GM03348 (cell line): ENCODE measurements around the gene SFTPA2.
"Not testable (repeated sequence)": the region's sequence is repeated elsewhere in the genome, so short reads cannot be mapped to it uniquely, and the experiment has no call there.

Source experiments
- DNase-seq: peaks from one replicate; pipeline ENCODE4 v3.0.0; 2012; ENCODE audit warnings: low spot score

The SFTPA2 gene

GRCh38 chr10:79560160-79560709 is at the start of gene SFTPA2:
TSS of gene SFTPA2 (minus strand) at chr10:79560407. CDS start at chr10:79559483, 924 bp downstream.
- DNase-seq = no peak

GRCh38 chr10:79608505-79609375 is 48.5 kb upstream of the SFTPA2 start:
- peak; percentile 18 for DNase-seq

DNA sequence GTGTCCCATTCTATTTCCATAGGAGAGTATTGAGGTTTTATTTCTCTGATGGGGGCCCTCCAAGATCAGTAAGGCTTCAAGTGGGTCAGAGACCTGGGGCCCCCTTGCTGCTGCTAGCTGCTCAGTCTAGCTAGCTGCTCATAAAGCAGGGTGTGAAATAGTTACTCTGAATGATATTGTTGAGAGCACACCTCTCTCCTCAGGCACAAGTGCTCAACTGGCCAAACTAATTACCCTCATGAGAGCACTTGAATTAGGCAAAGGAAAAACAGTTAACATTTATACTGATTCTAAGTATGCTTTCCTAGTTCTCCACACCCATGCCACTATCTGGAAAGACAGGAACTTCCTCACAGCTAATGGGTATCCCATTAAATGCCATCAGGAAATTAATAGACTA is 45.1 kb upstream of the SFTPA2 start:
- DNase-seq = no peak

GRCh38 chr10:79604294-79604693 is 44.1 kb upstream of the SFTPA2 start:
- DNase-seq = no peak

GRCh38 chr10:79602953-79603352 is 42.7 kb upstream of the SFTPA2 start:
- no peak for DNase-seq

- DNase-seq = no peak
These were observed 41.7 kb upstream of the SFTPA2 start for GRCh38 chr10:79601939-79602338.

DNA sequence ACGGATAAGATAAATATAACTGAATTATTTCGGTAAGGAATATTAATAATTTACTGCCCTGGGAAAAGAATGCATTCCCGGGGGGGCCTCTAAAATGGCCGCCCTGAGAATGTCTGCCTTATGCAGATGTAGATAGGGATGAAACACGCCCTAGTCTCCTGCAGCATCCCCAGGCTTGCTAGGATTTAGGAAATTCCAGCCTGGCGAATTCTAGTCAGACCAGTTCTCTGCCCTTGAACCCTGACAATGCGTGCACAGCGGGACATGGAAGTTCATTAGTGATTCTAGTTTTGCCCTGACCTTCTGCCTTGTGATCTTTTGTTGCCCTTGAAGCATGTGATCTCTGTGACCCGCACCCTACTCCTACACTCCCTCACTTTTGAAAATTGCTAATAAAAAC is 39.4 kb upstream of the SFTPA2 start:
- DNase-seq = not testable (repeated sequence)

DNA sequence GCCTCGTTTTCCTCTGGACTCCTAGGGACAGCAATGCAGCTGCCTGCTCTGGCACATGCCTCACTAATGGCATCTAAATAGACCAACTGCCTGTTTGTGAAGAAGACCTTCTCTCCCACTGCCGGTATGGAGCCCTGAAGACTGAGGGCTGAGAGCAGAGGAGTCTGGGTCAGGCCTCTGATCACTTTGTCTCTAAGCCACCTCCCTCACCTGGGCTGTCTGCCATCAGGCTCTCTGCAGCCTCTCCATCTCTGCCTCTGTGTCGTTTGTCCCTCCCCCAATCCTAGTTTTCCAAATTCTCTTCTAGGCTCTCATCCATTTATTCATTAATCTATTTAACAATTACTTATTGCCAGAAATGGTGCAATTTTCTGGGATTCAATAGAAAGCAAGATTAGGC is 35.3 kb upstream of the SFTPA2 start:
- no peak for DNase-seq

DNA sequence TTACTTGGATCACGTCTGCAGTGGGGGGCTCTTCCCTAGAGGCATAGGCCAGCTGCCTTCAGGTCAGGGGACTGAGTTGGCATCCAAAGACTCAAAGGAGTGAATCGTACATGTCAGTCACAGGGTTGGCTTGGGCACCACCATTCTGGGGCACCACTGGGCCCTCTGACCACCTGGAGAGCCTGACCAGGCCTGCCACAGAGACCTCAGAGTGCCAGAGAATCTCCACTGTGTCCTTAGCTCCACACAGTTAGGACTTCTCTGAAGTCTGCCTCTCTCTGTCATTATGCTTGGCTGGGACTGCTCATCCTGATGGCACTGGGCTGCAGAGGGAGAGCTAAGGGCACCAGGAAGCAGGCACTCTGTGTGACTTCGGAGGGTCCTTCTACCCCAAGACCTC is 34.4 kb upstream of the SFTPA2 start:
- not testable (repeated sequence) for DNase-seq

- no peak for DNase-seq
These were observed 33.2 kb upstream of the SFTPA2 start for GRCh38 chr10:79593377-79593776.

DNA sequence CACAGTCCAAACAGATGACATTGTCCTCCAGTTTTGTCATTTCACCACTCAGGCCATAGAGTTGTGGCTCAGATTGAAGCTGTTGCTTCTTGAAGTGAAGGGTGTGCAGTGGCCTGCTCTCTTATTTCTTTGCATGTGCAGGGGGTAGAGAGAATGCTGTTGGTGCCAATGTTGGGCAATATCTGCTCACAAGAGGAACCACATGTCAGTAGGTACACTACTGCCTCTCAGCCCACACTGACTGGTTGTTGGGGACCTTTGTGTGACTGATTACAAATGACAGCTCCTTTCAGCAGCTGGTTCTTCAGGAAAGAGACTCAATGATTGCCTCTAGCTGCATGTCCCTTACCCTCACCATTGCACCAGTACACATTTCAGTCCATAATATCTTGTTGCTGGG is 28.6 kb upstream of the SFTPA2 start:
- no peak for DNase-seq

DNA sequence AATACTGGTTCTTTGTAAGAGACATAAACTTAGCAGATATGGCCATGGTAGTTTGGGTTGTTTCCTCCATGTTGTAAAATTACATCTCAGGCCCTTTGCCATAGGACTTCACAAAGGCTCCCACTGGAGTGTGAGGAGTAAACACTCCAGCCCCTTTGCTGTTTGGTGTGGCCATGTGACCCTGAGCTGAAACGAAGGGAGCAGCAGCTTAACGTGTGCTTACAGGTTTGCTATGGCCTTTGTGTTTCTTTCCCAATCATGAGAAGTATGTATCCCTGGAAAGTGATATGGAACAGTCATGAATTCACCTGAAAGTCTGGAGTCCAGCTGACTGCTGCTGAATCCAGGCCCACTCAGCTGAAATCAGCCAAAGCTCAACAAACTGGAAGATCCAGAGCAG is 26.7 kb upstream of the SFTPA2 start:
- DNase-seq = no peak

DNA sequence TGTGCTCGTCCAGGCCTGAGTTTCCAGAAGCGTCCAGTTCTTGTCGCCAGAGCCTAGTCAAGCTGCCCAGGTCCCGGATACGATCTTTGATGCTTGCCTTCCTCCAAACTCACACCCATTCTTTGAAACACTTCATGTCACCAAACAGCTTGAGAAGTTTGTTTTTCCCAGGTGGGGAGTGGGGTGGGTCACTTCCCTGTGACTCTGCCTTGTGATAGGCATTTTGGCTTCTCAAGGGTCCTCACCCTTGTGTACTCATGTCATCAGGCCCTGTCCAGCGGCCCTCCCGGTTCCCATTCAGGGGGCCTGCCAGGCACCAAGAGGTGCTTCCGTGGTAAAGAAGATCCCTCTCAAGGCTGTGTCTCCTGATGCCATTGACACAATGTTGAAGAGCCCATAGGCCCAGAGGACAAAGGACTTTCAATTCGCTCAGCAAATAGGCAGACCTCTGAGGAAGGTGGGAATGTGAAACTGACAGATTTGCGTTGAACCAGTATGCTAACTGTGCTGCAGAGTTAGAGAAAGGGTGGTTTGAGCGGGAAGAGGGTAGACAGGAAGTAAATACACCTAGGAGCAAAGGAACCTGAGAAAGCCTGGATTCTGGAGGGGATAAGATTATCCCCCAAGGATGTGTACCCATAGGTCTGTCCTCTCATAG is 25.8 kb upstream of the SFTPA2 start:
- DNase-seq = no peak

DNA sequence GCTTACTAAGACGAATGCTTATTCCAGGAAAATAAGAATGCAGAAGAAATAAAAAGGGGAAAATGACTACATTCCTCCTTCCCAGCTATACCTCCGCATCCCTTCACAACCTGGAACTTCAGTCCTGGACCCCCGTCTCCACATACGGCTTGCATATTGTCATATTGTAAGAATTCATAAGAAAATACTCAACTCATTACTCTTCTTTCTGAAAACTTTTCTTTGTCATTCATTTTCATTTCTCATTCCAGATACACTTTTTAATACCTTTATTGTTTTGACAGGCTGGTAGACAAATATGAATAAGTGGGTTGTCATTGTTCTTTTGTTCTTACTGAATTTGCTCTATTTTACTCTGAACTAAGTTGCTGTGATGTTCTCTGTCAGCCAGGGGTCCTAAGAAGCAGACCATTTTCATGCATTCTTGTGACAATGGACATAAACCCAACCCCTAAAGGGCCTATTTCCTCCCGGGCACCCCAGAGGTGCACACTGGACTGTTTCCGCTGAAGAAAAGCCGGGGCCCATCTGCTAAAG is 23.3 kb upstream of the SFTPA2 start:
- no peak for DNase-seq

- DNase-seq = not testable (repeated sequence)
These were observed 22.7 kb upstream of the SFTPA2 start for GRCh38 chr10:79582954-79583353.

- DNase-seq = no peak
These were observed 21.9 kb upstream of the SFTPA2 start for GRCh38 chr10:79582096-79582495.

DNA sequence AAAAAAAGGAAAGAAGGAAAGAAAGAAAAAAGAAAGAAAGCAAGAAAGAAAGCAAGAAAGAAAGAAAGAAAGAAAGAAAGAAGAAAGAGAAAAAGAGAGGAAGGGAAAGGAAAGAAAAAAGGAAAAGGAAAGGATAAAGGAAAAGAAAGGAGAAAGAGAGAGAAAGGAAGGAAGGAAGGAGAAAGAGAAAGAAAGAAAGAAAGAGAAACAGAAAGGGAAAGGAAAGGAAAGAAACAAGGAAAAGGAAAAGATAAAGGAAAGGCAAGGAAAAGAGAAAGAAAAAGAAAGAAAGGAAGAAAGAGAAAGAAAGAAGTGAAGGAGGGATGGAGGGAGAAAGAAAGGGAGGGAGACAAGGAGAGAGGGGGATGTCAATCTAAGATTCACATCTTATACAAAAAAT is 20.8 kb upstream of the SFTPA2 start:
- no peak for DNase-seq

GRCh38 chr10:79579361-79579760 is 19.2 kb upstream of the SFTPA2 start:
- DNase-seq = no peak

DNA sequence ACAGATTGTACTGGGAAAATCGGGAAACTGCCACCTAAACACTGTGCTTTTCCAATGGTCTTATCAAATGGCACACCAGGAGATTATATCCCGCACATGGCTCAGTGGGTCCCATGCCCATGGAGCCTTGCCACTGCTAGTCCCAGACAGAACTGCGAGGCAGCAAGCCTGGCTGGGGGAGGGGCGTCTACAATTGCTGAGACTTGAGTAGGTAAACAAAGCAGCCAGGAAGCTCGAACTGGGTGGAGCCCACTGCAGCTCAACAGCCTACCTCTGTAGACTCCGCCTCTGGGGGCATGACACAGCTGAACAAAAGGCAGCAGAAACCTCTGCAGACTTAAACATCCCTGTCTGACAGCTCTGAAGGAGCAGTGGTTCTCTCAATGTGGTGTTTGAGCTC is 10.4 kb upstream of the SFTPA2 start:
- DNase-seq = not testable (repeated sequence)

GRCh38 chr10:79563426-79563825 is 3.2 kb upstream of the SFTPA2 start:
- DNase-seq = no peak

DNA sequence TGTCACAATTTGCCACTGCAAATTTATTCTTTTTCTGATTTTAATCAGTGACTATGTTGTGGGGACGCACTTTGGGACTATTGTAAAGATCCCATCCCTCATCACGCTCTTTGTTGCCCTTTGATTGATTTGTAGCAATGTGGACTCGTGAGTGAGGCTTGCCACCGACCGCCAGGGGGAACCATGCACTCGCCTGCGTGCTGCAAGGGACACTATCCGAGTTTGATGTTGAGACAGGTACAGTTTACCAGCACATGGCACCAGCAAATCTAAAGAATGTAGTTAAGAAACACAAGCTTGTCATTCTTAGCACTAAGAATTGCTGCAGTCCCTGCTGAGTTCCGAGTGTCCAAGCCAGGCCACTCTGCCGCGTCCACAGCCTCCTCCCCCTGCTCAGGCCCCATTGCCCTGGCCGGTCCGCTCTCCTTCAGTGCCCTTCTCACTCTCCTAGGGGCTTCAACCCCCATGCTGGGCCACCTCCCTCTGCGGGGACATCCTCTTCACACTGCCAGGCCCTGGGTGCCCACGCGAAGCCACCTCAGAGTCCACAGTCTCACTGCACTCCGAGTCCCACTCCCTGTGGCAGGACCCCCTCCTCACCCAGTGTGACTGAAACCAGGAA is 2.0 kb upstream of the SFTPA2 start:
- peak; percentile 83 for DNase-seq

- DNase-seq = no peak
These were observed 1.1 kb upstream of the SFTPA2 start for GRCh38 chr10:79561257-79561656.
